ENCODE results near the gene WSCD2. TPM values are rescaled to one million over a fixed set of nuclear protein-coding genes. Genes with fewer than 3 reads are reported as not detected.

WSCD2 gene
- total RNA-seq (2022), result not detected in 2 replicates
- percentile 7 among the genes with signal in this experiment for Bru-seq, nascent RNA
- percentile 9 among the genes with signal in this experiment for BruChase-seq, experiment 1, labeled RNA remaining after a 2-hour chase
- BruChase-seq, experiment 2, labeled RNA remaining after a 6-hour chase, result percentile 1 among the genes with signal in this experiment
- long read RNA-seq, result 0 reads

DNA sequence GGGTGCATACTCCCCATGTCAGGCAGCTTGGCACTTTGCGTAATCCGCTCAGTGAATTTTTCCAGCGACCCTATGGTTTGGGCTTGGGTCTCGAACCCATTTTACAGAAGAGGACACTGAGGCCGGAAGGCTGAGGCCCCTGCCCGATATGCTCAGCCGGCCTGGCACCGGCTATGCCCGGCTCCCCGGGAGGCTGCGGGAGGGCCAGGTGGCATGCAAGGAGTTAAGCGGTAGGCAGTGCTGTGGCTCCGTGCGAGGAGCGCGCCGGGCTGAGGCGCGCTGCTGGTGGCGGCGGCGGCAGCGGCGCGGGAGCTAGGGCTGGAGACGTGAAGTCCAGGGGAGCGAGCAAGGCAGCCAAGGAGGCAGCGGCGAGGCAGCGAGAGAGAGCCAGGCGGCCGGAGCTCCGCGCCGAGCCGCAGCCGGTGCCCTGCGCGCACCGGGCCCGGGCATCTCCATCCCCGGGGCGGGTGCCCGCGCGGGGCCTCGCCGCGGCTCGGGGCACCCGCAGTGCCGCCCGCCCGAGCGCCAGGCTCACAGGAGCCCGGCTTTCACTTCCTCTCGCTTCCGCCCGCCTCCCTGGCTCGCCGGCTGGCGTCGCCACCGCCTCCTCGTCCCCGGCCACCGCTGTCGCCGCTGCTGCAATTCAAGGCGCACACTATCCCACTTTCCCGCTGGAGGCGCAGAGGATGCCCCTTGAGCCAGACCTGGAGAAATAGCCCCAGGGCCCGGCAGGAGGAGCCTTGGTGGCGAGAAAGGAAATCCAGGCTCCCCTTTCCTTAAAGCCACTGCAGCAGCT, at the start of gene WSCD2:
TSS of gene WSCD2 (plus strand) at position 272 of the 796 bp plus-strand sequence. CDS start 66,545 bp downstream, outside the sequence.
- Mint-ChIP-seq H3K27me3 (ENCODE audit: insufficient read depth, unreplicated experiment) (peaks cover 21% of the 10 kb centered on the region), H3K4me1 (ENCODE audit: low read depth, unreplicated experiment) (no peaks in the 10 kb centered on the region), H3K36me3 (ENCODE audit: insufficient read depth, unreplicated experiment) (no peaks in the 10 kb centered on the region), H3K9me3 (ENCODE audit: unreplicated experiment) (no peaks in the 10 kb centered on the region), H3K4me3 (ENCODE audit: unreplicated experiment) (peak within 1 kb of the TSS; percentile 71), H3K27ac (ENCODE audit: unreplicated experiment) (no peak within 1 kb of the TSS)
- DNase-seq, result peak; percentile 78 to 82
- intact Hi-C loops (cut with micrococcal nuclease; ENCODE audit: unreplicated experiment), result loop anchor here (1.0 to 2.0 kb wide), 2 partner anchors 119 to 136 kb away; no protein-coding TSS in a partner anchor
- Histone ChIP-seq H3K4me3 (ENCODE audit: low read depth, low read length) (peak within 1 kb of the TSS; percentile 38), H3K36me3 (ENCODE audit: control insufficient read depth, insufficient read depth, low read length) (no peaks in the 10 kb centered on the region), H3K27me3 (replicated peaks; ENCODE audit: control insufficient read depth, insufficient read depth, low read length) (no peaks in the 10 kb centered on the region; the same call in 1 of the 2 replicates), H3K9me3 (no peaks in the 10 kb centered on the region), H3K4me1 (no peaks in the 10 kb centered on the region)
- BruUV-seq (replicated peaks), result no TSS peak
- ChIA-PET CTCF (interaction anchor here (0.7 to 1.3 kb wide), 3 partner anchors 65 to 244 kb away, joined by 3 to 11 read pairs (median 4); no protein-coding TSS in a partner anchor), POLR2A (interaction anchor here (0.6 kb wide), 1 partner anchor 445 kb away, joined by 3 read pairs; no protein-coding TSS in a partner anchor)
- peak; percentile 49 to 65 for TF ChIP-seq CTCF (IDR thresholded peaks at IDR 0.05; ENCODE audit: insufficient read depth in 1 of 2, low read depth in 1 of 2, low read length in 1 of 2, severe bottlenecking in 1 of 2, unreplicated experiment in 1 of 2)

DNA sequence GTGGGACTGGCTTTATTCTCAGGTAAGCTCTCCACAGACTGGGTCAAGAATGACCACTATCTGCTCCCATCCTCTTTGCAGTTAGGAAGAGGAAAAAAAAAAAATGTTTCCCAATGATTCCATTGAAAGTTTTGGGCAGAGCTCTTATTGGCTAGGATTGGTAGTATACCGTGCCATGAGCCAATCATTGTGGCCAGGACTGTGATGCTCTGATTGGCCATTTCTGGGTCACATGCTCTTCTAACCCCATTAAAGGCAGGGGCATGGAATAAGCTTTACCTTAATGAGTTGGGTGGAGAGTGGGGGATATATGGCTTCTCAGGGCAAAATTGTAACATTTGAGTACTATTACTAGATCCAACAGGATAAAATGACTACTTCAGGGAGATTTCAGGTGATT, 49.4 kb upstream of the WSCD2 start:
- H3K27ac Mint-ChIP-seq (ENCODE audit: unreplicated experiment), result no peak overlapping the region
- no peaks in the 10 kb centered on the region for H3K36me3 ChIP-seq (ENCODE audit: control insufficient read depth, insufficient read depth, low read length)
- intact Hi-C loops (cut with micrococcal nuclease; ENCODE audit: unreplicated experiment), result no loop called here
- no peaks in the 10 kb centered on the region for H3K4me1 ChIP-seq
- H3K27me3 ChIP-seq (replicated peaks; ENCODE audit: control insufficient read depth, insufficient read depth, low read length), result no peaks in the 10 kb centered on the region
- no peaks in the 10 kb centered on the region for H3K9me3 Mint-ChIP-seq (ENCODE audit: unreplicated experiment)
- ChIA-PET POLR2A (no interaction called here), CTCF (no interaction called here)
- no peak overlapping the region for H3K4me3 ChIP-seq (ENCODE audit: low read depth, low read length)
- no peak for DNase-seq
- no peaks in the 10 kb centered on the region for H3K9me3 ChIP-seq
- no TSS peak for BruUV-seq (replicated peaks)
- TF ChIP-seq CTCF (IDR thresholded peaks at IDR 0.05; ENCODE audit: insufficient read depth in 1 of 2, low read depth in 1 of 2, low read length in 1 of 2, severe bottlenecking in 1 of 2, unreplicated experiment in 1 of 2), result no peak
- peaks cover 16% of the 10 kb centered on the region for H3K27me3 Mint-ChIP-seq (ENCODE audit: insufficient read depth, unreplicated experiment)
- no peaks in the 10 kb centered on the region for H3K36me3 Mint-ChIP-seq (ENCODE audit: insufficient read depth, unreplicated experiment)
- no peaks in the 10 kb centered on the region for H3K4me1 Mint-ChIP-seq (ENCODE audit: low read depth, unreplicated experiment)
- no peak overlapping the region for H3K4me3 Mint-ChIP-seq (ENCODE audit: unreplicated experiment)

DNA sequence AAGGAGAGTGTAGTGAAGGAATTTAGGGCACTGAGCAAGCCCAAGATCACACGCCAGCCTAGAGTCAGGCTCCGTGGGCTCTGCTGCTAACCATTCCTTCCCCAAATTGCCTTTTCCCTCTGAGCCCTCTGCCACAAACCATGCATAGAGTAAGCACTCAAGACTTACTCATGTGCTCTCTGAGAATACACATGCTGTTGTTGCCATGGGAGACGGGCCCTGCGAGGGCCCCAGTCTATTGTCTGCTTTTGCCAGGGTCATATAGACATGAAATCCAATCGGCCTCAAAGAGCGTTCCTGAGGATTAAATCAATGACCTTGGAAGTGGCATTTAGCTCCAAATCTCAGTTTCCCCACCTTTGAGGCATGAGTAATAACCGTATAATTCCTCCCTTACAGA, 48.7 kb upstream of the WSCD2 start:
- peaks cover 16% of the 10 kb centered on the region for H3K27me3 Mint-ChIP-seq (ENCODE audit: insufficient read depth, unreplicated experiment)
- no peak for TF ChIP-seq CTCF (IDR thresholded peaks at IDR 0.05; ENCODE audit: insufficient read depth in 1 of 2, low read depth in 1 of 2, low read length in 1 of 2, severe bottlenecking in 1 of 2, unreplicated experiment in 1 of 2)
- CTCF ChIA-PET, result no interaction called here

More for the DNA sequence above, 48.7 kb upstream of the WSCD2 start:
- POLR2A ChIA-PET, result no interaction called here
- BruUV-seq (replicated peaks), result no TSS peak
- no peak overlapping the region for H3K4me3 Mint-ChIP-seq (ENCODE audit: unreplicated experiment)
- no peaks in the 10 kb centered on the region for H3K4me1 Mint-ChIP-seq (ENCODE audit: low read depth, unreplicated experiment)
- Histone ChIP-seq H3K36me3 (ENCODE audit: control insufficient read depth, insufficient read depth, low read length) (no peaks in the 10 kb centered on the region), H3K4me3 (ENCODE audit: low read depth, low read length) (no peak overlapping the region), H3K4me1 (no peaks in the 10 kb centered on the region), H3K9me3 (no peaks in the 10 kb centered on the region), H3K27me3 (replicated peaks; ENCODE audit: control insufficient read depth, insufficient read depth, low read length) (no peaks in the 10 kb centered on the region)
- H3K36me3 Mint-ChIP-seq (ENCODE audit: insufficient read depth, unreplicated experiment), result no peaks in the 10 kb centered on the region
- intact Hi-C loops (cut with micrococcal nuclease; ENCODE audit: unreplicated experiment), result no loop called here
- DNase-seq, result no peak
- H3K27ac Mint-ChIP-seq (ENCODE audit: unreplicated experiment), result no peak overlapping the region
- H3K9me3 Mint-ChIP-seq (ENCODE audit: unreplicated experiment), result no peaks in the 10 kb centered on the region
